ENCODE results near the gene FBN3.

The FBN3 gene

DNA sequence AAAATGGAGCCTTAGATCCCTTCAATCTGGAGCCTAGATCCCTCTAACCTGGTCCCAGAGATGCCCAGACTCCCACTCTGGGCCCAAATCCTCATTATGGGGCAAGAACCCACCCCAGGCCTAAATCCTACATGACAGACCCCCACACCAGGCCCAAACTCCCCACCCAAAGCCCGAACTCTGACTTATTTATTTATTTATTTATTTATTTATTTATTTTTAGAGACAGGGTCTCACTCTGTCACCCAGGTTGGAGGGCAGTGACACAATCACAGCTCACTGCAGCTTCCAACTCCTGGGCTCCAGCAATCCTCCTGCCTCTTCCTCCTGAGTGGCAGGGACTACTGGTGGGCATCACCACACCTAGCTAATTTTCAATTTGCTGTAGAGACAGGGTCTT lies 12.0 kb downstream of the FBN3 start:
- no peak for TF ChIP-seq EZH2 (IDR thresholded peaks at IDR 0.05; ENCODE audit: borderline replicate concordance, low read length)
- TF ChIP-seq, protein P1, sequence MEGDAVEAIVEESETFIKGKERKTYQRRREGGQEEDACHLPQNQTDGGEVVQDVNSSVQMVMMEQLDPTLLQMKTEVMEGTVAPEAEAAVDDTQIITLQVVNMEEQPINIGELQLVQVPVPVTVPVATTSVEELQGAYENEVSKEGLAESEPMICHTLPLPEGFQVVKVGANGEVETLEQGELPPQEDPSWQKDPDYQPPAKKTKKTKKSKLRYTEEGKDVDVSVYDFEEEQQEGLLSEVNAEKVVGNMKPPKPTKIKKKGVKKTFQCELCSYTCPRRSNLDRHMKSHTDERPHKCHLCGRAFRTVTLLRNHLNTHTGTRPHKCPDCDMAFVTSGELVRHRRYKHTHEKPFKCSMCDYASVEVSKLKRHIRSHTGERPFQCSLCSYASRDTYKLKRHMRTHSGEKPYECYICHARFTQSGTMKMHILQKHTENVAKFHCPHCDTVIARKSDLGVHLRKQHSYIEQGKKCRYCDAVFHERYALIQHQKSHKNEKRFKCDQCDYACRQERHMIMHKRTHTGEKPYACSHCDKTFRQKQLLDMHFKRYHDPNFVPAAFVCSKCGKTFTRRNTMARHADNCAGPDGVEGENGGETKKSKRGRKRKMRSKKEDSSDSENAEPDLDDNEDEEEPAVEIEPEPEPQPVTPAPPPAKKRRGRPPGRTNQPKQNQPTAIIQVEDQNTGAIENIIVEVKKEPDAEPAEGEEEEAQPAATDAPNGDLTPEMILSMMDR (IDR thresholded peaks at IDR 0.05; ENCODE audit: low read length): no peak
- no peaks in the 10 kb centered on the region for H3K4me1 ChIP-seq (ENCODE audit: insufficient read depth, low read length, severe bottlenecking)
- no peaks in the 10 kb centered on the region for H3K36me3 ChIP-seq (ENCODE audit: insufficient read depth, low read length)
- H3K79me2 ChIP-seq (ENCODE audit: insufficient read depth, low read length): no peaks in the 10 kb centered on the region
- H3K9me2 ChIP-seq (ENCODE audit: low read depth, low read length): no peaks in the 10 kb centered on the region
- H3F3A ChIP-seq (ENCODE audit: insufficient read depth, low read length): no peaks in the 10 kb centered on the region
- no peak overlapping the region for H3K4me2 ChIP-seq (ENCODE audit: low read length)
- H3K9ac ChIP-seq (ENCODE audit: low read length): no peak overlapping the region
- H3K4me3 ChIP-seq (ENCODE audit: low read depth, low read length, poor library complexity, severe bottlenecking): no peak overlapping the region
- H4K20me1 ChIP-seq (ENCODE audit: insufficient read depth, low read length): no peaks in the 10 kb centered on the region
- no peak overlapping the region for H3K27ac ChIP-seq (ENCODE audit: low read depth, low read length, poor library complexity, severe bottlenecking)
- H3K9me3 ChIP-seq (ENCODE audit: low read length): no peaks in the 10 kb centered on the region
- no peak overlapping the region for H2AFZ ChIP-seq (ENCODE audit: low read length)
- H3K27me3 ChIP-seq (ENCODE audit: insufficient read depth, low read length): no peaks in the 10 kb centered on the region

DNA sequence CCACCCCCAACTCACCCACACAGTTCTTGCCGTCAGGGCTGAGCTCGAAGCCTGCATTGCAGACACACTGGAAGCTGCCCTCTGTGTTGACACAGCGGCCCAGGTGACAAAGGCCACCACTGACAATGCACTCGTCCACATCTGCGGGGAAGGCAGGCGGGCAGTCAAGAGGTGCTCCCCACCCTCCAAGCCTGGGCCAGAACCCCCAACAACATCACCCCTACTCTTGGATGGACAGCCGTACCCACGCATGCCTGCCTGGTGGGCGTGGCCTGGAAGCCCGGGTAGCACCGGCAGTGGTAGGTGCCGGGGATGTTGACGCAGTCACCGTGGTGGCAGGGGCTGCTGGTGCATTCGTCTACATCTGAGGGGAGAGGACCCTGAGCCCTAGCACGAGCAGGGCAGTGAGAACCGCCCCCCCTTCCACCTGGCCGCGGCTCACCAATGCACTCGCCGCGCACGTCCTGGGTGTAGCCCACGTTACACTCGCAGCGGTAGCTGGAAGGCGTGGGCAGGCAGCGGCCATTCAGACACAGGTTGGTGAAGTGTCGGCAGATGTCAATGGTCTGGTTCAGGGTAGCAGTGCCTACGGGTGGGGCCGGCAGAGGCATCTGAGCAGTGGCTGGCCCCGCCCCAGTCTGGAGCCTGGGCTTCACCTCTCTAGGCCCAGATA lies 13.3 kb downstream of the FBN3 start:
- Histone ChIP-seq H3K4me2 (ENCODE audit: low read length) (no peak overlapping the region), H4K20me1 (ENCODE audit: insufficient read depth, low read length) (no peaks in the 10 kb centered on the region), H3K36me3 (ENCODE audit: insufficient read depth, low read length) (no peaks in the 10 kb centered on the region), H3K27ac (ENCODE audit: low read depth, low read length, poor library complexity, severe bottlenecking) (no peak overlapping the region), H3K9ac (ENCODE audit: low read length) (no peak overlapping the region), H2AFZ (ENCODE audit: low read length) (no peak overlapping the region), H3F3A (ENCODE audit: insufficient read depth, low read length) (no peaks in the 10 kb centered on the region), H3K9me2 (ENCODE audit: low read depth, low read length) (no peaks in the 10 kb centered on the region), H3K27me3 (ENCODE audit: insufficient read depth, low read length) (no peaks in the 10 kb centered on the region), H3K79me2 (ENCODE audit: insufficient read depth, low read length) (no peaks in the 10 kb centered on the region), H3K9me3 (ENCODE audit: low read length) (no peaks in the 10 kb centered on the region), H3K4me3 (ENCODE audit: low read depth, low read length, poor library complexity, severe bottlenecking) (no peak overlapping the region), H3K4me1 (ENCODE audit: insufficient read depth, low read length, severe bottlenecking) (no peaks in the 10 kb centered on the region)
- no peak for TF ChIP-seq EZH2 (IDR thresholded peaks at IDR 0.05; ENCODE audit: borderline replicate concordance, low read length)
- TF ChIP-seq, protein P1 (IDR thresholded peaks at IDR 0.05; ENCODE audit: low read length): no peak

DNA sequence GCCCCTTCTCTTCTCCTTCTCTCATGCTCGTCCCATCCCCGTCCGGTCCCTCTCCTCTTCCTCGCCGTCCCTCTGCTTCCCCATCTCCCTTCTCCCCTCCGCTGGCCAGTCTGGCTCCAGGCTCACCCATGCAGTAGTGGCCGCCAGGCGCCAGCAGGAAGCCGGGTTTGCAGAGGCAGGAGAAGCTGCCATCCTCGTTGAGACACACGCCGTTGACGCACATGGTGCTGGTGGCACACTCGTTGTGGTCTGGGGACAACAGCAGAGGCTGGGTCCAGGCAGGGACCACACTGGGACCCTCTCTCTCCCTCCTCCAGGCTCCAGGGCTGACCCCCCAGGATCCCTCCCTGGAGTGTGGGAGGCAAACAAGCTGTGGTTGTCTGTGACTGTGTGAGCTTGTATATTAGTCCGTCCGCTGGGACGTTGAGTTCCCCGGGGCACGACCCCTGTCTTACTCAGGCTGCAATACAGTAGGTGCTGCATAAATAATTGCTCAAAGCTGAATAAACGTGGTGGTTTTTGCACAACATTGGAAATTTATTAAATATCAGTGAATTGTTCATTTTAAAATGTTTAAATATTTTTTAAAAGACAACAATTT lies 16.4 kb downstream of the FBN3 start:
- no peak for TF ChIP-seq EZH2 (IDR thresholded peaks at IDR 0.05; ENCODE audit: borderline replicate concordance, low read length)
- TF ChIP-seq, protein P1 (IDR thresholded peaks at IDR 0.05; ENCODE audit: low read length): no peak
- H3K27me3 ChIP-seq (ENCODE audit: insufficient read depth, low read length): no peaks in the 10 kb centered on the region
- H3K36me3 ChIP-seq (ENCODE audit: insufficient read depth, low read length): no peaks in the 10 kb centered on the region
- no peaks in the 10 kb centered on the region for H3K9me3 ChIP-seq (ENCODE audit: low read length)
- no peak overlapping the region for H3K27ac ChIP-seq (ENCODE audit: low read depth, low read length, poor library complexity, severe bottlenecking)
- H3K9me2 ChIP-seq (ENCODE audit: low read depth, low read length): no peaks in the 10 kb centered on the region
- H3K4me1 ChIP-seq (ENCODE audit: insufficient read depth, low read length, severe bottlenecking): no peaks in the 10 kb centered on the region
- H3K9ac ChIP-seq (ENCODE audit: low read length): no peak overlapping the region
- H4K20me1 ChIP-seq (ENCODE audit: insufficient read depth, low read length): no peaks in the 10 kb centered on the region
- H3K4me3 ChIP-seq (ENCODE audit: low read depth, low read length, poor library complexity, severe bottlenecking): no peak overlapping the region
- no peaks in the 10 kb centered on the region for H3F3A ChIP-seq (ENCODE audit: insufficient read depth, low read length)
- H3K79me2 ChIP-seq (ENCODE audit: insufficient read depth, low read length): no peaks in the 10 kb centered on the region
- H3K4me2 ChIP-seq (ENCODE audit: low read length): no peak overlapping the region
- H2AFZ ChIP-seq (ENCODE audit: low read length): no peak overlapping the region

Data from OCI-LY1 (cell line).